HepG2 (cell line): ENCODE results near the gene SLC11A1.

Experiments used
- ATF7 ChIP-seq, 2 experiments: fragments of 450-650 bp in 1 of 2; sonication (generic) in 1 of 2; formaldehyde crosslinking in 1 of 2; IDR thresholded peaks; 2 replicates each; pipeline versions ENCODE4 v1.4.0 to v1.6.1; 2016 to 2020; ENCODE audit warnings: antibody characterized with exemption in 1 of 2, mild to moderate bottlenecking in 1 of 2, missing genetic modification reagents in 1 of 2
- CBX1 ChIP-seq: IDR thresholded peaks from one replicate; pipeline ENCODE4 v1.6.1; 2016; ENCODE audit warnings: antibody characterized with exemption, low read depth
- ZNF510 ChIP-seq: sonication (generic); formaldehyde crosslinking; IDR thresholded peaks from 2 replicates; pipeline ENCODE4 v1.4.0; 2020; ENCODE audit warnings: low read depth, mild to moderate bottlenecking, missing genetic modification reagents

DNA sequence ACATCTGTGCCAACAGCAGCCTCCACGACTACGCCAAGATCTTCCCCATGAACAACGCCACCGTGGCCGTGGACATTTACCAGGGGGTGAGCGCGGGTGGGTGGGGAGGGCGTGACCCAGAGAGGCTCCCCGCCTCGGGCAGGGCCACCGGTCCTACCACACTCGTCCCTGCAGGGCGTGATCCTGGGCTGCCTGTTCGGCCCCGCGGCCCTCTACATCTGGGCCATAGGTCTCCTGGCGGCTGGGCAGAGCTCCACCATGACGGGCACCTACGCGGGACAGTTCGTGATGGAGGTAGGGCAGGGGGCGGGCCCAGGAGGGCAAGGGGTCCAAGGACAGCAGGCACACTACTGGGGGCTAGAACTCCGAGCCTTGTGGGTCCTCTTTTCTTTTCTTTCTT, 9.1 kb downstream of the SLC11A1 start:
- no peak for TF ChIP-seq CBX1
- no peak for TF ChIP-seq ZNF510 (CRISPR knock-in tag)
- TF ChIP-seq ATF7 (IDR thresholded peaks at IDR 0.05), result no peak
- TF ChIP-seq ATF7 (CRISPR knock-in tag; IDR thresholded peaks at IDR 0.05), result no peak
